GM12873 (cell line): ENCODE results near the gene MTERF4.

ENCODE experiments used
- TF ChIP-seq, protein P1 (sequence below): IDR thresholded peaks from 2 replicates; pipeline ENCODE4 v1.5.1; 2012; ENCODE audit warnings: low read depth, mild to moderate bottlenecking, moderate library complexity, low read length, control low read depth; ENCODE audit not compliant: insufficient read depth; ENCODE audit errors: missing control alignments

The MTERF4 gene

DNA sequence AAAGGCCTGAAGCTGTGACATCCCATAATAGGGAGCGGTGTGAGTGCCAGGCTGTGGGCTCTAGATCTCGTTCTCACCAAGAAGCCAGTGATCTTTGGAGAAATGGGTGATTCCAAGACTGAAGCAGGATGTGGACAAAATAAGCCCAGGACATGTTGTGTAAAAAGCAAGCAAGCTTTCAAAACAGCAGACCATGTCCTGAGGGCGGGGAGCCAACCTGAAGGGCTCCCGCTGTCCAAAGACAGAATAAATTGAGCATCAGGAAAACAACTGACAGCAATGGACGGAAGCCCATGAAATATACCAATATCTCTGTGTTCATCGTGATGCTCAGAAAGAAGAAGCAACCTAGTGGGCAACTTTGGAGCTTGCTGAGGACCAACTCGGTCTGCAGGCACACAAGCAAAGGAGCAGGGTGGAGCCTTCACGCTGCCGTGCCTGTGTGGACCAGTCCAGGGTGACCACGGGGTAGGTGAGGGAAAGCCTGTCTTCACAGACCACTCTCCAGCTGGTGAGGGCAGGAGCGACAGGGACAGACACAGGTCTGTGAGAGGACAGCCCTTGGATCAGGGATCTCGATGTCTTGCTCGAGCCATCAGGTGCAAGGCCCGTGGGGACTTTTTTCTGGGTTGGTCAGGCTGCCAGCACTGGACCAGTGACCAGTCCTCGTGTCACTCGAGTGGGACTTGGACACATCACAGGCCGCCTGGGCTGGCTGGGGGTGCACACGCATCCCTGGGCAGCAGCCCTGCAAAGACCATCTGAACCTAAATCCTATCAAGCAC lies 21.5 kb downstream of the MTERF4 start:
- TF ChIP-seq, protein P1, sequence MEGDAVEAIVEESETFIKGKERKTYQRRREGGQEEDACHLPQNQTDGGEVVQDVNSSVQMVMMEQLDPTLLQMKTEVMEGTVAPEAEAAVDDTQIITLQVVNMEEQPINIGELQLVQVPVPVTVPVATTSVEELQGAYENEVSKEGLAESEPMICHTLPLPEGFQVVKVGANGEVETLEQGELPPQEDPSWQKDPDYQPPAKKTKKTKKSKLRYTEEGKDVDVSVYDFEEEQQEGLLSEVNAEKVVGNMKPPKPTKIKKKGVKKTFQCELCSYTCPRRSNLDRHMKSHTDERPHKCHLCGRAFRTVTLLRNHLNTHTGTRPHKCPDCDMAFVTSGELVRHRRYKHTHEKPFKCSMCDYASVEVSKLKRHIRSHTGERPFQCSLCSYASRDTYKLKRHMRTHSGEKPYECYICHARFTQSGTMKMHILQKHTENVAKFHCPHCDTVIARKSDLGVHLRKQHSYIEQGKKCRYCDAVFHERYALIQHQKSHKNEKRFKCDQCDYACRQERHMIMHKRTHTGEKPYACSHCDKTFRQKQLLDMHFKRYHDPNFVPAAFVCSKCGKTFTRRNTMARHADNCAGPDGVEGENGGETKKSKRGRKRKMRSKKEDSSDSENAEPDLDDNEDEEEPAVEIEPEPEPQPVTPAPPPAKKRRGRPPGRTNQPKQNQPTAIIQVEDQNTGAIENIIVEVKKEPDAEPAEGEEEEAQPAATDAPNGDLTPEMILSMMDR, result no peak

DNA sequence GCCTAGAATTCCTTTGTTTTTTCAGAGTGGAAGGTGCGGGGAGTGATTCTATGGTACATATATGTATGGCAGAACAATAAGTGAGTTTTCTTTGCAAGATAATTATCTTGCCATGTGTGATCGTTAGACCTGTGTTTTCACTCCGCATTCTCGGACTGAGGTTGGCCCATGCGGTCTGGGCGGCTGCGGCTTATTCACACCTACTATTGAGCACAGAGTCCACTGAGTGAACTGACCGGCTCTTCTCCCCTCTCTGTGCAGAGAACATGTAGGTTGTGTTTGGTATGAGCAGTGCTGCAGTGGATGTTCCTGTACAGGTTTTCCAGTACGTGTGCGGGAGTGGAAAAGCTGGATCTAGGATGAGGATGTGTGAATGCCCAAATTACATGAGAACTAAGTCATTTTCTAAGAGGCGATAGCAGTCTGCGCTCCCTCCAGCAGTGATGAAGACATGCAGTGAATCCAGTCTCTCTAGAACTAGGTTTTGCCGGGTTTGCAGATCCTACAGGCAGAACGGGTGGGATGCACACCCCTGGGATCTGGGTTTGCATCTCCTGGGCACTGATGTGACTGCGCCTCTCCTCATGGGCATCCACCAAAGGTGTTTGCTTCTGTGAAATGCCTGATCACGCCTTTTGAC lies 27.1 kb downstream of the MTERF4 start:
- TF ChIP-seq, protein P1, result no peak

DNA sequence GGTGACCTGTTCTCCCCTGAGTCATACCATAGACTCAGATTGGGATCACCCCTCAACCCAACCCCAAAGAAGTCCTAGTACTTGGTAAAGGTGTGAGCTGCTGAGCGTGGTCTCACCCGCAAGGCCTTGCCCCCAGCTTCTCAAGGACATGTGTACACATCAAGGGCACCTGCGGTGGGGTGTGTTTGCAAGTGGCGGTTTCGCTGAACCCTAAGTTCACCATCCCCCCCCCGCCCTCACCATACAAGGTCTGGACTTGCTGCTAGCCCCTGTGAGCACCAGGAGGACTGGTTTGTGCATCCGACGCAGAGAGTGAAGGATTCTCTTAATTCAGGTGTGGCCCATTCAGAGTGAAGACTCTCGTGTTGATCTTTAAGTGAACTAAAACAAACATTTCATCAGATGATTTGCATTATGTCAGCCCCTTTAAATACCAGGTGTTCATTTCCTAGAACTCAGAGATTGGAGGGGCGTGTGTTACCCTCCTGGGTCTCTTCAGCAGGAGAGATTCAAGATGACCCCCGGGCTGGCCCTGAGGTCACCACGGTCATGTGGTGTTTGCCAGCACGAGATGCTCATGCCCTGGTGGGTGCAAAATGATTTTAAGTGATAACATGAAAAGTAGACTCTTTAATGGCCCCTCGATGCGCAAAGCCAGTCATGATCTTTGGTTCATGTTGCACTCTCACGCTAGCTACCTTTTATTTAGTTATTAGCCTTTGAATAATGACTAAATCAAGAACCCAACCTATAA lies 27.8 kb downstream of the MTERF4 start:
- TF ChIP-seq, protein P1, result no peak

DNA sequence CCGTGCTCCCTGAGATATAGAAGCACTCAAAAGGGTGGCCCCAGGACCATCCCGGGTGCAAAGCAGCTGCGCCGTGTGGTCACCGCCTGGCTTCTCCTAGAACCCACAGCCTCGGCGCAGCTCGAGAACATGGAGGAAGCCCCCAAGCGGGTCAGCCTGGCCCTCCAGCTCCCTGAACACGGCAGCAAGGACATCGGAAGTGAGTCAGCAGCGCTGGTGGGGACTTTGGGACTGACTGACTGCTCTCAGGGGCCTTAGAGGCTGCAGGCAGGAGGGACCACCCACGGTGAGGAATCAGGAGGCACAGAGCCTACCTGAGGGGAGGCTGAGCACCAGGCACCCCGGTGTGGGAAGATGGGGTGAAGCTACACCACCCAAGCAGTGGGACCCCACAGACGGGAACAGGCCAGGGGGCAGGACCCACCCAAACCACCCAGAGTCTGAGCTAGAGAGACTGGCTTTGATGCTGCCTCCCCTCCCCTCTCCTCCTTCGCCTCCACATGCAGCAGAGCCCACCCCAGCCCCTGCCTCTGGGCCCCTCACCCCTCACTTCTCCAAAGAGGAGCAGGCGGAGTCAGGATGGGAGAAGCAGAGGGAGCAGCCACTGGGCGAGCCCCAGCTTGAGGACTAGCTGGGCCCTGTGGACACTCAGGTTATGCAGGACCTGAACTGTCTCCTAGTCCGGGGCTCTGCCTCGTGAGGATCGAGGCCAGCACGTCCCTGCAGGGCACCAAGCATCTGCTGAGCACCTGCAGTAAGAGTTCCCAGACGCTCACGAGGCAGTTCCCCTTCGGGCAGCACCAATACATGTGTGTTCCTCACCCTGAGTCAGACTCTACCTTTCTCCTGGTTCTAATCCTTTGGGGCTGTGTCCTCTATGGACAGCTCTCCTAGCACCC lies 28.7 kb downstream of the MTERF4 start:
- TF ChIP-seq, protein P1, result no peak

DNA sequence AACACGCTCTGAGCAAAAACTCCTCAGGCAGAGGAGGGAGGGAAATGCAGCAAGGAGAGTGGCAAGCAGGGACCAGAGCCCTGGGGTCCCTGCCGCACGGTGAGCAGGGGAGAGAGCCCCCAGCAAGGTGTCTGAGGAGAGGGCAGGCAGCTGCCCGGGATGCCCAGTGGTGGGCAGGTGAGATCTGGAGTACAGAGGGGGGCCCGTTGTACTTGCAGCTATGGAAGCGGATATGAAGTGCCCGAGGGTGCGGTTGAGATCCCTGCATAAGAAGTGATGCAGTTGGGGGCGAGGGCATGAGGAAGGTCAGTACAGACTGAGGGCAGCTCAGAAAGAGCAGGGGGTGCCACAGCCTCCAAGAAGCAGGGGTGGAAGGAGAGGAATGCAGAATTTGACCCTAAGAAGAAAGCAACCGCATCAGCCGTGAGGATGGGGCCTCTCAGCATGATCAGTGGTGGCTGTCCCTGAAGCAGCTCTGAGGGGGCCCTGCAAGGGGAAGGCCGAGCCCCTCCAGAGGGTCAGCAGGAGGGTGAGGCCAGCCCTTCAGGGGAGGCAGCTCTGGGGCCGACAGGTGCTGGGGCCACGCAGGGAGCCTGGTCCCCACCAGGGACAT lies 29.4 kb downstream of the MTERF4 start:
- TF ChIP-seq, protein P1, result no peak

DNA sequence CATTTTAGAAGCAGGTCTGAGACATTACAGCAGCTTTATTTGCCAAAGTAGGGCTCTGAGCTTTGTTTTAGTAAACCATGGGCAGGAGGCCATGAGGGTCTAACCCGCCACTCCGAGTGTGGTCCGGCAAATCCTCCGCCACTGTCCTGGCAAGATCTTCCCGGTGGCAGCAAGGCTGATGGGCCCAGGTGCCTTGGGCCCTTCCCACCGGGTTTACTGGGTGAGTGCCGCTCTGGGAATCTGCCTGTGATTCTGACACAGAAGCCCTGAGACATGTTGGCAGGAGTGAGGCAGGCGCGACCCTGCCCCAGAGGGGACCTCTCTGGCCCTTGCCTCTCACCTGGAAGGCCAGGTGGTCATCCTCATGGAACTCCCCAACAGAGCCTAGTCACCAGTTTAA lies 29.9 kb downstream of the MTERF4 start:
- TF ChIP-seq, protein P1, result no peak
